Stomach (tissue), 9 donors: ENCODE data around the gene CLDN9. TPM values are rescaled to one million over a fixed set of nuclear protein-coding genes. Genes with fewer than 3 reads are reported as not detected.

Source experiments
- DNase-seq, 2 donors: peaks; one replicate each; pipeline versions ENCODE4 v3.0.0 to v3.0.0-alpha.2; 2013 to 2019
- H3K27ac ChIP-seq, 5 donors: fragments of 200-600 bp in 4 of 5; sonication (generic) in 4 of 5; one replicate each; pipeline ENCODE4 v1.5.1; 2013 to 2019; ENCODE audit warnings: mild to moderate bottlenecking in 1 of 5, moderate library complexity in 1 of 5
- H3K27me3 ChIP-seq, 3 donors: fragments of 200-600 bp; sonication (generic); one replicate each; pipeline ENCODE4 v1.5.1; 2017 to 2019; ENCODE audit warnings: mixed run types in 1 of 3
- H3K36me3 ChIP-seq, 4 donors: fragments of 200-600 bp; sonication (generic); 1 replicate in 3 of 4; 2 replicates in 1 of 4; pipeline ENCODE4 v1.5.1; 2016 to 2019
- H3K4me1 ChIP-seq, 4 donors: fragments of 200-600 bp; sonication (generic); one replicate each; pipeline ENCODE4 v1.5.1; 2016 to 2019
- H3K4me3 ChIP-seq, 4 donors: fragments of 200-600 bp; sonication (generic) in 3 of 4; one replicate each; pipeline ENCODE4 v1.5.1; 2016 to 2019; ENCODE audit warnings: mild to moderate bottlenecking in 1 of 4
- H3K9me3 ChIP-seq, 4 donors: fragments of 200-600 bp; sonication (generic); one replicate each; pipeline ENCODE4 v1.5.1; 2016 to 2019
- CTCF ChIP-seq, 7 experiments: fragments of 450-650 bp in 4 of 7; fragments of 200-600 bp in 3 of 7; sonication (generic) in 3 of 7; IDR thresholded peaks; one replicate each; pipeline ENCODE4 v1.5.1; 2016 to 2019; ENCODE audit warnings: antibody characterized with exemption in 7 of 7, control low read depth in 2 of 7, mild to moderate bottlenecking in 1 of 7
- EP300 ChIP-seq: sonication (generic); formaldehyde crosslinking; IDR thresholded peaks from one replicate; pipeline ENCODE4 v1.6.1; 2017; ENCODE audit warnings: antibody characterized with exemption
- POLR2A ChIP-seq, 4 donors: fragments of 450-650 bp; IDR thresholded peaks; one replicate each; pipeline ENCODE4 v1.6.1; 2016; ENCODE audit warnings: antibody characterized with exemption in 4 of 4, control low read depth in 2 of 4, mild to moderate bottlenecking in 1 of 4, moderate library complexity in 1 of 4
- POLR2AphosphoS5 ChIP-seq, 3 donors: sonication (generic); formaldehyde crosslinking; IDR thresholded peaks; one replicate each; pipeline ENCODE4 v1.6.1; 2016; ENCODE audit warnings: antibody characterized with exemption in 3 of 3
- WGBS, 5 donors: extraction: QIAGEN DNeasy Blood & Tissue Kit in 3 of 5; methylation state at CpG; one replicate each; pipeline versions ENCODE4 v1.1.5 to v1.1.7; 2013 to 2018; 5-methylcytosine and 5-hydroxymethylcytosine counted together
- intact Hi-C: fragments of 100-400 bp; cut with DNase I; formaldehyde crosslinking; loops from one replicate; pipeline ENCODE4 v1.15.1; 2023; ENCODE audit warnings: low total_unique reads
- polyA plus RNA-seq, 3 donors: library from polyadenylated mRNA; stranded (reverse); fragments of 200-250 nt; gene quantifications; one replicate each; pipeline ENCODE4 v1.2.3, GENCODE V29; 2013
- total RNA-seq, 5 donors: library from RNA; depleted of rRNA; stranded (reverse); fragments of >200 nt; gene quantifications; one replicate each; pipeline versions ENCODE4 v1.1.0 to v1.2.3, GENCODE V29; 2014 to 2016
- donor health status: healthy with polysubstance abuse.
- donor health status: Bipolar disorder and iron deficiency.
- donor health status: healthy.

Gene CLDN9
- total and polyA plus RNA-seq, 8 donors = 0.28 to 0.31 TPM; not detected in 6

- intact Hi-C loops = no loop called here
- peaks cover 0 to 43% (median 8%) of the 10 kb centered on the region in 3 donors for H3K27me3 ChIP-seq
- no peak overlapping the region for H3K27ac ChIP-seq
- H3K4me1 ChIP-seq = peaks cover 6 to 32% (median 23%) of the 10 kb centered on the region in 4 donors
- TF ChIP-seq POLR2AphosphoS5 (IDR thresholded peaks at IDR 0.05) = no peak
- TF ChIP-seq CTCF (IDR thresholded peaks at IDR 0.05) = no peak
- no peaks in the 10 kb centered on the region for H3K36me3 ChIP-seq
- no peak overlapping the region for H3K4me3 ChIP-seq
- H3K9me3 ChIP-seq = no peaks in the 10 kb centered on the region
- 71 to 79% (median 76%) methylated on average over 15 to 17 of the region's 17 CpGs for WGBS, 5 donors
- no peak for DNase-seq
Observed at GRCh38 chr16:2986623-2987188, 26.0 kb upstream of the CLDN9 start.

- 83 to 93% (median 90%) methylated on average over 6 to 9 of the region's 9 CpGs for WGBS, 5 donors
- intact Hi-C loops = no loop called here
- no peak for DNase-seq
Observed at GRCh38 chr16:2987286-2987685, 25.4 kb upstream of the CLDN9 start.

GRCh38 chr16:2987833-2988232 is 24.9 kb upstream of the CLDN9 start:
- Histone ChIP-seq H3K36me3 (no peaks in the 10 kb centered on the region), H3K4me3 (no peak overlapping the region), H3K4me1 (peaks cover 6 to 32% (median 23%) of the 10 kb centered on the region in 4 donors), H3K27ac (no peak overlapping the region), H3K9me3 (no peaks in the 10 kb centered on the region), H3K27me3 (peaks cover 0 to 43% (median 8%) of the 10 kb centered on the region in 3 donors)
- peak in 1 of 2 donors; percentile 59 for DNase-seq
- TF ChIP-seq EP300 (no peak), CTCF (IDR thresholded peaks at IDR 0.05) (no peak), POLR2AphosphoS5 (IDR thresholded peaks at IDR 0.05) (no peak), POLR2A (IDR thresholded peaks at IDR 0.05) (no peak)
- intact Hi-C loops = no loop called here
- 55 to 79% (median 75%) methylated on average over 7 to 8 of the region's 8 CpGs for WGBS, 5 donors

More at GRCh38 chr16:2987286-2987685, 25.4 kb upstream of the CLDN9 start:
- Histone ChIP-seq H3K36me3 (no peaks in the 10 kb centered on the region), H3K9me3 (no peaks in the 10 kb centered on the region), H3K27ac (no peak overlapping the region), H3K27me3 (peaks cover 0 to 43% (median 8%) of the 10 kb centered on the region in 3 donors), H3K4me3 (no peak overlapping the region), H3K4me1 (peaks cover 6 to 32% (median 23%) of the 10 kb centered on the region in 4 donors)
- TF ChIP-seq POLR2AphosphoS5 (IDR thresholded peaks at IDR 0.05) (no peak), EP300 (no peak), CTCF (IDR thresholded peaks at IDR 0.05) (no peak), POLR2A (IDR thresholded peaks at IDR 0.05) (no peak)

- intact Hi-C loops = no loop called here
- DNase-seq = no peak
- WGBS, 5 donors = 70 to 88% (median 80%) methylated on average over 8 of the region's 8 CpGs
- TF ChIP-seq EP300 (no peak), CTCF (IDR thresholded peaks at IDR 0.05) (no peak), POLR2A (IDR thresholded peaks at IDR 0.05) (no peak), POLR2AphosphoS5 (IDR thresholded peaks at IDR 0.05) (no peak)
- no peak overlapping the region for H3K4me3 ChIP-seq
- H3K27me3 ChIP-seq = peaks cover 0 to 43% (median 8%) of the 10 kb centered on the region in 3 donors
- peaks cover 6 to 27% (median 19%) of the 10 kb centered on the region in 4 donors for H3K4me1 ChIP-seq
- H3K27ac ChIP-seq = no peak overlapping the region
- H3K36me3 ChIP-seq = no peaks in the 10 kb centered on the region
- no peaks in the 10 kb centered on the region for H3K9me3 ChIP-seq
Observed at GRCh38 chr16:2988590-2989099, 24.1 kb upstream of the CLDN9 start.
